Prostate gland (tissue), 2 donors: Measurements from ENCODE around the gene GPR18.

Experiments
- POLR2A ChIP-seq: fragments of 450-650 bp; IDR thresholded peaks from one replicate; pipeline ENCODE4 v1.6.1; 2016; ENCODE audit warnings: antibody characterized with exemption, mild to moderate bottlenecking
- POLR2AphosphoS5 ChIP-seq: sonication (generic); formaldehyde crosslinking; IDR thresholded peaks from one replicate; pipeline ENCODE4 v1.6.1; 2017; ENCODE audit warnings: antibody characterized with exemption
- TF ChIP-seq, protein P1 (sequence below), 4 experiments: fragments of 200-600 bp in 2 of 4; fragments of 450-650 bp in 2 of 4; sonication (generic) in 2 of 4; IDR thresholded peaks; 1 replicate in 3 of 4; 2 replicates in 1 of 4; pipeline ENCODE4 v1.5.1; 2016 to 2019; ENCODE audit warnings: antibody characterized with exemption in 4 of 4, mild to moderate bottlenecking in 2 of 4, moderate library complexity in 2 of 4

DNA sequence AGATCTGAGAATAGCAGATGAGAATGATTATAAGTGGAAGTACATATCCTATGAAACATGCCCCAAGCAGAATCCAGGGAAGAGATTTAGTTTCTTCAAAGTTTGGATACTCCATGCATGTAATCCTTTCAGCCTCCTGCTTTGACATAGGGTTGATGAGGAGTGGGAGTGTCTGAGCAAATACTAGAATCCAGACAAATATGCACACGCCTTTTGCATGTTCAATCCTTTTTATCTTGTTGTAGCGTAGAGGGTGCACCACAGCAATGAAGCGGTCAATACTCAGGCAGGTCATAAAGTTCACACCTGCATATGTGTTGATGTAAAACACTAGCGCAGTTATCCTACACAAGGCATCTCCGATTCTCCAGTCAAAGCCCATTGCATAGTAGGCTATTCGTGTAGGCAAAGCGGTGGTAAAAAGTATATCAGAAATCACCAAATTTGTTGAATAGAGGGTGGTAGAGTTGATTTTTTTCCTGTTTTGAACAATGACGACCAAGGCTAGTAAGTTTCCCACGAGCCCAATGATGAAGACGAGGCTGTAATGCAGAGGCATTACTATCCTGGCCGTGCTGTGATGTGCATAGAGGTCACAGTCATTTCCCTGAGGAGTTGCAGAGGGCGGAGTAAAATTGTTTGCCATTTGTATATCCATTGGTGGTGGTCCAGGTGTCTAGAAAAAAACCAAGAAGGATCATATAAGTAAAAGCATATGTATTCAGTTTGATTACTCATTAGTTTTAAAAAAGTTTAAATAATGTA, 37.5 kb upstream of the GPR18 start:
- TF ChIP-seq, protein P1, sequence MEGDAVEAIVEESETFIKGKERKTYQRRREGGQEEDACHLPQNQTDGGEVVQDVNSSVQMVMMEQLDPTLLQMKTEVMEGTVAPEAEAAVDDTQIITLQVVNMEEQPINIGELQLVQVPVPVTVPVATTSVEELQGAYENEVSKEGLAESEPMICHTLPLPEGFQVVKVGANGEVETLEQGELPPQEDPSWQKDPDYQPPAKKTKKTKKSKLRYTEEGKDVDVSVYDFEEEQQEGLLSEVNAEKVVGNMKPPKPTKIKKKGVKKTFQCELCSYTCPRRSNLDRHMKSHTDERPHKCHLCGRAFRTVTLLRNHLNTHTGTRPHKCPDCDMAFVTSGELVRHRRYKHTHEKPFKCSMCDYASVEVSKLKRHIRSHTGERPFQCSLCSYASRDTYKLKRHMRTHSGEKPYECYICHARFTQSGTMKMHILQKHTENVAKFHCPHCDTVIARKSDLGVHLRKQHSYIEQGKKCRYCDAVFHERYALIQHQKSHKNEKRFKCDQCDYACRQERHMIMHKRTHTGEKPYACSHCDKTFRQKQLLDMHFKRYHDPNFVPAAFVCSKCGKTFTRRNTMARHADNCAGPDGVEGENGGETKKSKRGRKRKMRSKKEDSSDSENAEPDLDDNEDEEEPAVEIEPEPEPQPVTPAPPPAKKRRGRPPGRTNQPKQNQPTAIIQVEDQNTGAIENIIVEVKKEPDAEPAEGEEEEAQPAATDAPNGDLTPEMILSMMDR (IDR thresholded peaks at IDR 0.05), result no peak
- TF ChIP-seq POLR2A (no peak), POLR2AphosphoS5 (no peak)
